Spleen (tissue), 7 donors: ENCODE results near the gene FLT4.

Experiments used
- CTCF ChIP-seq, 11 experiments: fragments of 200-600 bp in 7 of 11; fragments of 450-650 bp in 4 of 11; sonication (generic) in 4 of 11; IDR thresholded peaks in 8 of 11; conservative IDR thresholded peaks in 3 of 11; 1 replicate in 7 of 11; 2 replicates in 4 of 11; pipeline versions ENCODE4 v1.4.0 to v1.8.0; 2016 to 2021; ENCODE audit warnings: antibody characterized with exemption in 11 of 11, inconsistent platforms in 4 of 11, mild to moderate bottlenecking in 1 of 11
- POLR2A ChIP-seq, 3 donors: fragments of 450-650 bp; IDR thresholded peaks; one replicate each; pipeline ENCODE4 v1.5.1; 2017; ENCODE audit warnings: antibody characterized with exemption in 3 of 3, mild to moderate bottlenecking in 1 of 3
- donor health status: DM: no; HTN: no; CAD: no; lungs with moderate emphysema.
- donor health status: DM: no; HTN: no; CAD: no.
- donor health status: DM: no; HTN: no; CAD: no.

- TF ChIP-seq CTCF (IDR thresholded peaks at IDR 0.05 in 8 of 11, conservative IDR thresholded peaks at IDR 0.05 in 3 of 11) (no peak), POLR2A (IDR thresholded peaks at IDR 0.05) (no peak)
Observed at GRCh38 chr5:180586870-180587269, 62.5 kb downstream of the FLT4 start.
